HCT116 (cell line): Measurements from ENCODE around the gene PAFAH1B1. TPM values are rescaled to one million over a fixed set of nuclear protein-coding genes. Genes with fewer than 3 reads are reported as not detected.

Source experiments
- ATAC-seq: fragments of 200-7000 bp; cut with Tn5 transposase; 2 replicates; pipeline ENCODE4 v1.9.1; 2020; ENCODE audit warnings: mild to moderate bottlenecking, moderate library complexity
- BruUV-seq: library from RNA; stranded (reverse); fragments of 400-500 nt; replicated peaks from 2 replicates; lab custom pipeline; 2021; lab: Mats Ljungman, UMichigan
- CTCF ChIA-PET: fragments of 300-600 bp; sonication (Branson Sonifier 250); formaldehyde crosslinking; loops from one replicate; lab custom pipeline; 2021; ENCODE audit warnings: antibody characterized with exemption; lab: Charles Lee
- POLR2A ChIA-PET: fragments of 300-600, 350-600 bp; sonication (Branson Sonifier 250); formaldehyde crosslinking; loops from one replicate; lab custom pipeline; 2021; ENCODE audit warnings: antibody characterized with exemption; lab: Charles Lee
- RAD21 ChIA-PET, 2 experiments: fragments of 300-600 bp; sonication (Branson Sonifier 250); formaldehyde crosslinking; loops; one replicate each; lab custom pipeline; 2023; ENCODE audit warnings: low total read pairs in 2 of 2; ENCODE audit not compliant: uncharacterized antibody in 2 of 2, unreplicated experiment in 2 of 2, low non-redundant PET in 1 of 2; lab: Charles Lee
- DNase-seq: peaks from one replicate; pipeline ENCODE4 v3.0.0-alpha.2; 2010; ENCODE audit warnings: low read depth, low spot score
- H2AFZ ChIP-seq: fragments of 200-600 bp; shearing (Covaris generic), sonication (generic); 2 replicates; pipeline ENCODE4 v1.6.1; 2017; ENCODE audit warnings: low read depth, mixed run types, mixed read lengths, antibody characterized with exemption, low read length; ENCODE audit not compliant: poor library complexity, severe bottlenecking
- H3K27ac ChIP-seq: 2 replicates; pipeline ENCODE4 v1.5.1; 2012; ENCODE audit warnings: low read depth, low read length
- H3K27me3 ChIP-seq: fragments of 200-600 bp; sonication (generic); 2 replicates; pipeline ENCODE4 v1.6.1; 2016; ENCODE audit warnings: mixed run types, low read length, mixed read lengths; ENCODE audit not compliant: insufficient read depth
- H3K36me3 ChIP-seq, 2 experiments: fragments of 200-500 bp in 1 of 2; fragments of 200-600 bp in 1 of 2; sonication (Bioruptor generic) in 1 of 2; sonication (generic) in 1 of 2; 2 replicates each; pipeline versions ENCODE4 v1.5.1 to v1.6.1; 2014 to 2016; ENCODE audit warnings: low read length in 2 of 2, inconsistent platforms in 1 of 2, mixed read lengths in 1 of 2, mixed run types in 1 of 2; ENCODE audit not compliant: insufficient read depth in 2 of 2, control insufficient read depth in 1 of 2
- H3K4me1 ChIP-seq, 2 experiments: fragments of 200-600 bp in 1 of 2; sonication (generic) in 1 of 2; 2 replicates each; pipeline versions ENCODE4 v1.5.1 to v1.6.1; 2012 to 2017; ENCODE audit warnings: low read length in 2 of 2, inconsistent platforms in 1 of 2, mild to moderate bottlenecking in 1 of 2, mixed read lengths in 1 of 2, mixed run types in 1 of 2, moderate library complexity in 1 of 2; ENCODE audit not compliant: insufficient read depth in 2 of 2, control insufficient read depth in 1 of 2
- H3K4me2 ChIP-seq: fragments of 200-600 bp; sonication (generic); 2 replicates; pipeline ENCODE4 v1.6.1; 2017; ENCODE audit warnings: mixed run types, low read length, mixed read lengths
- H3K4me3 ChIP-seq, 2 experiments: fragments of 200-600 bp in 1 of 2; sonication (generic) in 1 of 2; replicated peaks in 1 of 2; 2 replicates each; pipeline ENCODE4 v1.5.1; 2011 to 2016; ENCODE audit warnings: low read length in 2 of 2, control low read depth in 1 of 2, low read depth in 1 of 2, mild to moderate bottlenecking in 1 of 2, mixed read lengths in 1 of 2, mixed run types in 1 of 2
- H3K79me2 ChIP-seq: fragments of 200-600 bp; sonication (generic); 2 replicates; pipeline ENCODE4 v1.6.1; 2017; ENCODE audit warnings: mild to moderate bottlenecking, mixed run types, low read length, moderate library complexity, mixed read lengths; ENCODE audit not compliant: insufficient read depth
- H3K9ac ChIP-seq: fragments of 200-600 bp; sonication (generic); 2 replicates; pipeline ENCODE4 v1.6.1; 2016; ENCODE audit warnings: low read length, mixed read lengths
- H3K9me2 ChIP-seq: fragments of 200-600 bp; sonication (generic), shearing (Covaris generic); 2 replicates; pipeline ENCODE4 v1.6.1; 2017; ENCODE audit warnings: mixed run types, mild to moderate bottlenecking, moderate library complexity; ENCODE audit not compliant: insufficient read depth
- H3K9me3 ChIP-seq, 2 experiments: fragments of 200-500 bp in 1 of 2; fragments of 200-600 bp in 1 of 2; sonication (Bioruptor generic) in 1 of 2; sonication (generic) in 1 of 2; 2 replicates each; pipeline ENCODE4 v1.6.1; 2014 to 2017; ENCODE audit warnings: low read length in 2 of 2, mixed read lengths in 2 of 2, inconsistent platforms in 1 of 2, low read depth in 1 of 2, mild to moderate bottlenecking in 1 of 2, mixed run types in 1 of 2, moderate library complexity in 1 of 2; ENCODE audit not compliant: control insufficient read depth in 1 of 2, insufficient read depth in 1 of 2
- H4K20me1 ChIP-seq: fragments of 200-600 bp; sonication (generic), shearing (Covaris generic); 2 replicates; pipeline ENCODE4 v1.6.1; 2017; ENCODE audit warnings: mixed run types, mild to moderate bottlenecking, moderate library complexity; ENCODE audit not compliant: insufficient read depth
- CBX3 ChIP-seq: IDR thresholded peaks from 2 replicates; pipeline ENCODE4 v1.6.1; 2012; ENCODE audit warnings: low read depth
- CEBPB ChIP-seq: IDR thresholded peaks from 2 replicates; pipeline ENCODE4 v1.6.1; 2012; ENCODE audit warnings: low read depth
- EGR1 ChIP-seq: IDR thresholded peaks from 2 replicates; pipeline ENCODE4 v1.6.1; 2012; ENCODE audit warnings: low read depth
- EZH2 ChIP-seq: fragments of 200-600 bp; sonication (generic); IDR thresholded peaks from 2 replicates; pipeline ENCODE4 v1.6.1; 2017; ENCODE audit warnings: antibody characterized with exemption, mixed run types
- FOSL1 ChIP-seq: IDR thresholded peaks from 2 replicates; pipeline ENCODE4 v1.6.1; 2012; ENCODE audit warnings: low read depth
- JUND ChIP-seq: IDR thresholded peaks from 2 replicates; pipeline ENCODE4 v1.6.1; 2012
- POLR2A ChIP-seq: IDR thresholded peaks from 2 replicates; pipeline ENCODE4 v1.7.0; 2011; ENCODE audit warnings: borderline replicate concordance; ENCODE audit not compliant: insufficient read depth, insufficient read length; ENCODE audit errors: extremely low read depth
- POLR2AphosphoS5 ChIP-seq: IDR thresholded peaks from 2 replicates; pipeline ENCODE4 v1.6.1; 2011; ENCODE audit warnings: mild to moderate bottlenecking, low read depth, low read length, moderate library complexity
- RAD21 ChIP-seq: IDR thresholded peaks from 2 replicates; pipeline ENCODE4 v1.6.1; 2012; ENCODE audit warnings: low read depth, mild to moderate bottlenecking
- SIN3A ChIP-seq: IDR thresholded peaks from 2 replicates; pipeline ENCODE4 v1.6.1; 2012; ENCODE audit warnings: low read depth
- SP1 ChIP-seq: IDR thresholded peaks from 2 replicates; pipeline ENCODE4 v1.6.1; 2012; ENCODE audit warnings: low read depth
- SRF ChIP-seq: IDR thresholded peaks from 2 replicates; pipeline ENCODE4 v1.6.1; 2012; ENCODE audit warnings: low read depth
- TCF7L2 ChIP-seq: IDR thresholded peaks from 2 replicates; pipeline ENCODE4 v1.7.0; 2011; ENCODE audit warnings: borderline replicate concordance, inconsistent platforms; ENCODE audit not compliant: insufficient read depth, insufficient read length; ENCODE audit errors: extremely low read depth
- ZNF274 ChIP-seq: fragments of 200-500 bp; sonication (Bioruptor generic); IDR thresholded peaks from 2 replicates; pipeline ENCODE4 v1.6.1; 2014; ENCODE audit warnings: mild to moderate bottlenecking, low read depth, low read length, inconsistent platforms
- intact Hi-C: fragments of 100-400 bp; cut with micrococcal nuclease; formaldehyde crosslinking; loops from 2 replicates; pipeline ENCODE4 v1.10.0; 2022
- total RNA-seq: library from RNA; stranded (reverse); gene quantifications from one replicate; pipeline ENCODE4 v1.2.1, GENCODE V29; 2021; ENCODE audit not compliant: unreplicated experiment
- TF ChIP-seq, protein P1 (sequence below): IDR thresholded peaks from 2 replicates; pipeline ENCODE4 v1.6.1; 2012
- TF ChIP-seq, protein P2 (sequence below): IDR thresholded peaks from 2 replicates; pipeline ENCODE4 v1.6.1; 2012
- TF ChIP-seq, protein P3 (sequence below): IDR thresholded peaks from 2 replicates; pipeline ENCODE4 v1.6.1; 2012; ENCODE audit warnings: low read depth
- TF ChIP-seq, protein P4 (sequence below): IDR thresholded peaks from 2 replicates; pipeline ENCODE4 v1.6.1; 2011; ENCODE audit warnings: mild to moderate bottlenecking, low read length, moderate library complexity; ENCODE audit not compliant: insufficient replicate concordance; ENCODE audit errors: extremely low read depth

PAFAH1B1 gene
- total RNA-seq, 1 experiment from 2014 or later = 113 TPM

DNA sequence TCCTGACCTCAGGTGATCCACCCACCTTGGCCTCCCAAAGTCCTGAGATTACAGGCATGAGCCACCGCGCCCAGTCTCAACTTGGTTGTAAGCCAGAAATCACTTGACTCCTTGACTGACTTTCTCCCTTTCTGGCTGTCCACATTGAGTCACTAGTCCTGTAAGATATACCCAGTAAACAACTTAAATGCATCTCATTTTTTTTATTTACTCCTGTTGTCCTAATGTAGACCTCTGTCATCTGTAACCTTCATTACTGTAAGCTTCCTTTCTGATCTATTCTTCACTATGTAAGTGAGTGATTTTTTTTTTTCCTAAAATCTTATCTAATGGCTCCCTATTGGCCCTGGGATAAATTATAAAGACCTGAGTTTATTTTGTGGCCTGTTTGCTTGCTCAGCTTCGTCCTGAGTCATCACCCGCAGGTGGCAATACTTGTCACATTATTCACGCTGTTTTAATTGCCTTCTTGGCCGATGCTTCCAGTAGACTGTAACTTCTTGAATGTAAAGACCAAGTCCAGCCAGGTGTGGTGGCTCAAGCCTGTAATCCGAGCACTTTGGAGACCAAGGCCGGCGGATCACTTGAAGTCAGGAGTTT is 41.0 kb downstream of the PAFAH1B1 start:
- DNase-seq (peak; percentile 93), ATAC-seq (peak; percentile 95)
- peaks cover 61% of the 10 kb centered on the region; the same call in 1 of the 2 replicates for H4K20me1 ChIP-seq
- H3K79me2 ChIP-seq = peaks cover 93% of the 10 kb centered on the region
- H3K9me3 ChIP-seq = no peaks in the 10 kb centered on the region
- no peaks in the 10 kb centered on the region for H3K9me2 ChIP-seq
- no TSS peak for BruUV-seq
- POLR2A ChIA-PET = no interaction called here
- no peaks in the 10 kb centered on the region for H3K27me3 ChIP-seq
- H2AFZ ChIP-seq = no peak overlapping the region
- no peak for TF ChIP-seq EZH2
- TF ChIP-seq, protein P1, sequence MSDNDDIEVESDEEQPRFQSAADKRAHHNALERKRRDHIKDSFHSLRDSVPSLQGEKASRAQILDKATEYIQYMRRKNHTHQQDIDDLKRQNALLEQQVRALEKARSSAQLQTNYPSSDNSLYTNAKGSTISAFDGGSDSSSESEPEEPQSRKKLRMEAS = peak; percentile 67
- no peak; the same call in 1 of the 2 replicates for TF ChIP-seq RAD21
- TF ChIP-seq, protein P2, sequence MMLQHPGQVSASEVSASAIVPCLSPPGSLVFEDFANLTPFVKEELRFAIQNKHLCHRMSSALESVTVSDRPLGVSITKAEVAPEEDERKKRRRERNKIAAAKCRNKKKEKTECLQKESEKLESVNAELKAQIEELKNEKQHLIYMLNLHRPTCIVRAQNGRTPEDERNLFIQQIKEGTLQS = peak; percentile 31; the same call in 1 of the 2 replicates
- TF ChIP-seq, protein P3, sequence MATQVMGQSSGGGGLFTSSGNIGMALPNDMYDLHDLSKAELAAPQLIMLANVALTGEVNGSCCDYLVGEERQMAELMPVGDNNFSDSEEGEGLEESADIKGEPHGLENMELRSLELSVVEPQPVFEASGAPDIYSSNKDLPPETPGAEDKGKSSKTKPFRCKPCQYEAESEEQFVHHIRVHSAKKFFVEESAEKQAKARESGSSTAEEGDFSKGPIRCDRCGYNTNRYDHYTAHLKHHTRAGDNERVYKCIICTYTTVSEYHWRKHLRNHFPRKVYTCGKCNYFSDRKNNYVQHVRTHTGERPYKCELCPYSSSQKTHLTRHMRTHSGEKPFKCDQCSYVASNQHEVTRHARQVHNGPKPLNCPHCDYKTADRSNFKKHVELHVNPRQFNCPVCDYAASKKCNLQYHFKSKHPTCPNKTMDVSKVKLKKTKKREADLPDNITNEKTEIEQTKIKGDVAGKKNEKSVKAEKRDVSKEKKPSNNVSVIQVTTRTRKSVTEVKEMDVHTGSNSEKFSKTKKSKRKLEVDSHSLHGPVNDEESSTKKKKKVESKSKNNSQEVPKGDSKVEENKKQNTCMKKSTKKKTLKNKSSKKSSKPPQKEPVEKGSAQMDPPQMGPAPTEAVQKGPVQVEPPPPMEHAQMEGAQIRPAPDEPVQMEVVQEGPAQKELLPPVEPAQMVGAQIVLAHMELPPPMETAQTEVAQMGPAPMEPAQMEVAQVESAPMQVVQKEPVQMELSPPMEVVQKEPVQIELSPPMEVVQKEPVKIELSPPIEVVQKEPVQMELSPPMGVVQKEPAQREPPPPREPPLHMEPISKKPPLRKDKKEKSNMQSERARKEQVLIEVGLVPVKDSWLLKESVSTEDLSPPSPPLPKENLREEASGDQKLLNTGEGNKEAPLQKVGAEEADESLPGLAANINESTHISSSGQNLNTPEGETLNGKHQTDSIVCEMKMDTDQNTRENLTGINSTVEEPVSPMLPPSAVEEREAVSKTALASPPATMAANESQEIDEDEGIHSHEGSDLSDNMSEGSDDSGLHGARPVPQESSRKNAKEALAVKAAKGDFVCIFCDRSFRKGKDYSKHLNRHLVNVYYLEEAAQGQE = no peak
- 0 out of 2 replicates have a peak, but pooled peaks have one; percentile 30 for TF ChIP-seq SRF
- TF ChIP-seq, protein P4, sequence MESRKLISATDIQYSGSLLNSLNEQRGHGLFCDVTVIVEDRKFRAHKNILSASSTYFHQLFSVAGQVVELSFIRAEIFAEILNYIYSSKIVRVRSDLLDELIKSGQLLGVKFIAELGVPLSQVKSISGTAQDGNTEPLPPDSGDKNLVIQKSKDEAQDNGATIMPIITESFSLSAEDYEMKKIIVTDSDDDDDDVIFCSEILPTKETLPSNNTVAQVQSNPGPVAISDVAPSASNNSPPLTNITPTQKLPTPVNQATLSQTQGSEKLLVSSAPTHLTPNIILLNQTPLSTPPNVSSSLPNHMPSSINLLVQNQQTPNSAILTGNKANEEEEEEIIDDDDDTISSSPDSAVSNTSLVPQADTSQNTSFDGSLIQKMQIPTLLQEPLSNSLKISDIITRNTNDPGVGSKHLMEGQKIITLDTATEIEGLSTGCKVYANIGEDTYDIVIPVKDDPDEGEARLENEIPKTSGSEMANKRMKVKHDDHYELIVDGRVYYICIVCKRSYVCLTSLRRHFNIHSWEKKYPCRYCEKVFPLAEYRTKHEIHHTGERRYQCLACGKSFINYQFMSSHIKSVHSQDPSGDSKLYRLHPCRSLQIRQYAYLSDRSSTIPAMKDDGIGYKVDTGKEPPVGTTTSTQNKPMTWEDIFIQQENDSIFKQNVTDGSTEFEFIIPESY = peak; percentile 26
- TF ChIP-seq CEBPB = peak; percentile 53; the same call in 1 of the 2 replicates
- TF ChIP-seq SIN3A = peak; percentile 91
- peak; percentile 30; the same call in 1 of the 2 replicates for TF ChIP-seq POLR2AphosphoS5
- TF ChIP-seq TCF7L2 = no peak
- TF ChIP-seq ZNF274 = no peak
- TF ChIP-seq POLR2A = no peak
- peak; percentile 67 for TF ChIP-seq SP1
- peak; percentile 93 for TF ChIP-seq JUND
- peak; percentile 67 for TF ChIP-seq CBX3
- TF ChIP-seq FOSL1 = peak; percentile 94
- TF ChIP-seq EGR1 = peak; percentile 60
- RAD21 ChIA-PET = no interaction called here
- intact Hi-C loops = loop anchor here (5.0 kb wide), 1 partner anchor 37 kb away; no protein-coding TSS in a partner anchor
- H3K36me3 ChIP-seq = 0 out of 4 replicates have a peak, but pooled peaks cover 0 to 2% of the 10 kb centered on the region in 2 experiments
- 0 out of 4 replicates have a peak overlapping the region, but pooled peaks of 1 of the 2 experiments have one; percentile 20 for H3K4me3 ChIP-seq
- H3K4me2 ChIP-seq = peak overlapping the region; percentile 54
- peak overlapping the region; percentile 10; the same call in 1 of the 2 replicates for H3K9ac ChIP-seq
- CTCF ChIA-PET = interaction anchor here (1.0 kb wide), 2 partner anchors 27 to 218 kb away, joined by 3 read pairs; no protein-coding TSS in a partner anchor
- H3K4me1 ChIP-seq = peaks cover 44 to 57% of the 10 kb centered on the region in 2 experiments
- H3K27ac ChIP-seq = peak overlapping the region; percentile 78
